ENCODE results near the gene ABCF2. TPM values are rescaled to one million over a fixed set of nuclear protein-coding genes. Genes with fewer than 3 reads are reported as not detected.

The ABCF2 gene
- total RNA-seq, 4 donors from 2014 or later, result 30.5 to 43.1 (median 36.5) TPM

- H3K9me3 ChIP-seq, result no peaks in the 10 kb centered on the region
- ATAC-seq, result no peak
- H3K36me3 ChIP-seq, result peaks cover 0 to 10% of the 10 kb centered on the region in 2 donors
- no peak overlapping the region for H3K4me3 ChIP-seq
- no peak overlapping the region for H3K27ac ChIP-seq
- H3K27me3 ChIP-seq, result peaks cover 39% of the 10 kb centered on the region
- 79 to 81% methylated on average over 8 to 9 of the region's 9 CpGs for WGBS, 2 donors (ENCODE audit: low coverage in 1 of 2)
- TF ChIP-seq POLR2A (IDR thresholded peaks at IDR 0.05) (no peak), CTCF (IDR thresholded peaks at IDR 0.05) (no peak), POLR2AphosphoS5 (IDR thresholded peaks at IDR 0.05) (no peak), EP300 (IDR thresholded peaks at IDR 0.05) (no peak)
- no peaks in the 10 kb centered on the region for H3K4me1 ChIP-seq
These were observed 19.7 kb downstream of the ABCF2 start for GRCh38 chr7:151207315-151207714.

GRCh38 chr7:151206914-151207313 lies 20.1 kb downstream of the ABCF2 start:
- no peak for ATAC-seq
- TF ChIP-seq POLR2A (IDR thresholded peaks at IDR 0.05), result no peak
- H3K27ac ChIP-seq, result no peak overlapping the region
- peaks cover 39% of the 10 kb centered on the region for H3K27me3 ChIP-seq
- H3K9me3 ChIP-seq, result no peaks in the 10 kb centered on the region
- peaks cover 0 to 6% of the 10 kb centered on the region in 2 donors for H3K36me3 ChIP-seq
- WGBS, 2 donors (ENCODE audit: low coverage in 1 of 2), result 43 to 44% methylated on average over 3 to 8 of the region's 9 CpGs
- no peak overlapping the region for H3K4me3 ChIP-seq
- H3K4me1 ChIP-seq, result no peaks in the 10 kb centered on the region

- no peak overlapping the region for H3K4me3 ChIP-seq
- peaks cover 39% of the 10 kb centered on the region for H3K27me3 ChIP-seq
- ATAC-seq, result no peak
- no peaks in the 10 kb centered on the region for H3K36me3 ChIP-seq
- 76% methylated on average over 3 to 5 of the region's 6 CpGs for WGBS, 2 donors (ENCODE audit: low coverage in 1 of 2)
- TF ChIP-seq POLR2A (IDR thresholded peaks at IDR 0.05), result no peak
- no peak for TF ChIP-seq CTCF (IDR thresholded peaks at IDR 0.05)
- TF ChIP-seq EP300 (IDR thresholded peaks at IDR 0.05), result no peak
- TF ChIP-seq POLR2AphosphoS5 (IDR thresholded peaks at IDR 0.05), result no peak
- no peaks in the 10 kb centered on the region for H3K9me3 ChIP-seq
- H3K4me1 ChIP-seq, result no peaks in the 10 kb centered on the region
- no peak overlapping the region for H3K27ac ChIP-seq
These were observed 21.3 kb downstream of the ABCF2 start for GRCh38 chr7:151205730-151206129.

GRCh38 chr7:151204383-151205032 lies 22.5 kb downstream of the ABCF2 start:
- H3K4me1 ChIP-seq, result peaks cover 0 to 5% (median 0%) of the 10 kb centered on the region in 3 donors
- no peaks in the 10 kb centered on the region for H3K9me3 ChIP-seq
- H3K27ac ChIP-seq, result no peak overlapping the region
- no peak for TF ChIP-seq CTCF (IDR thresholded peaks at IDR 0.05)
- no peak for TF ChIP-seq POLR2A (IDR thresholded peaks at IDR 0.05)
- TF ChIP-seq EP300 (IDR thresholded peaks at IDR 0.05), result no peak
- no peak for TF ChIP-seq POLR2AphosphoS5 (IDR thresholded peaks at IDR 0.05)
- no peaks in the 10 kb centered on the region for H3K36me3 ChIP-seq
- ATAC-seq, result no peak
- peaks cover 39% of the 10 kb centered on the region for H3K27me3 ChIP-seq
- no peak overlapping the region for H3K4me3 ChIP-seq
- 80% methylated on average over 2 of the region's 48 CpGs; no CpG with 5 or more reads in 1 of the 2 donors for WGBS, 2 donors (ENCODE audit: low coverage in 1 of 2)

GRCh38 chr7:151202836-151203235 lies 24.2 kb downstream of the ABCF2 start:
- no peaks in the 10 kb centered on the region for H3K36me3 ChIP-seq
- ATAC-seq, result no peak
- H3K9me3 ChIP-seq, result no peaks in the 10 kb centered on the region
- no peak overlapping the region for H3K27ac ChIP-seq
- WGBS, 2 donors (ENCODE audit: low coverage in 1 of 2), result no CpG with 5 or more reads among the region's 9 CpGs
- H3K4me3 ChIP-seq, result no peak overlapping the region
- H3K27me3 ChIP-seq, result peaks cover 39% of the 10 kb centered on the region
- TF ChIP-seq EP300 (IDR thresholded peaks at IDR 0.05) (no peak), CTCF (IDR thresholded peaks at IDR 0.05) (no peak), POLR2AphosphoS5 (IDR thresholded peaks at IDR 0.05) (no peak), POLR2A (IDR thresholded peaks at IDR 0.05) (no peak)
- H3K4me1 ChIP-seq, result peaks cover 0 to 13% (median 0%) of the 10 kb centered on the region in 3 donors

Data from gastroesophageal sphincter (tissue), 4 donors.